HCT116 (cell line): Measurements from ENCODE around the gene ABHD14A. TPM values are rescaled to one million over a fixed set of nuclear protein-coding genes. Genes with fewer than 3 reads are reported as not detected.

Experiments used
- ATAC-seq: fragments of 200-7000 bp; cut with Tn5 transposase; 2 replicates; pipeline ENCODE4 v1.9.1; 2020; ENCODE audit warnings: mild to moderate bottlenecking, moderate library complexity
- BruUV-seq: library from RNA; stranded (reverse); fragments of 400-500 nt; replicated peaks from 2 replicates; lab custom pipeline; 2021; lab: Mats Ljungman, UMichigan
- CTCF ChIA-PET: fragments of 300-600 bp; sonication (Branson Sonifier 250); formaldehyde crosslinking; loops from one replicate; lab custom pipeline; 2021; ENCODE audit warnings: antibody characterized with exemption; lab: Charles Lee
- POLR2A ChIA-PET: fragments of 300-600, 350-600 bp; sonication (Branson Sonifier 250); formaldehyde crosslinking; loops from one replicate; lab custom pipeline; 2021; ENCODE audit warnings: antibody characterized with exemption; lab: Charles Lee
- RAD21 ChIA-PET, 2 experiments: fragments of 300-600 bp; sonication (Branson Sonifier 250); formaldehyde crosslinking; loops; one replicate each; lab custom pipeline; 2023; ENCODE audit warnings: low total read pairs in 2 of 2; ENCODE audit not compliant: uncharacterized antibody in 2 of 2, unreplicated experiment in 2 of 2, low non-redundant PET in 1 of 2; lab: Charles Lee
- DNase-seq: peaks from one replicate; pipeline ENCODE4 v3.0.0-alpha.2; 2010; ENCODE audit warnings: low read depth, low spot score
- H2AFZ ChIP-seq: fragments of 200-600 bp; shearing (Covaris generic), sonication (generic); 2 replicates; pipeline ENCODE4 v1.6.1; 2017; ENCODE audit warnings: low read depth, mixed run types, mixed read lengths, antibody characterized with exemption, low read length; ENCODE audit not compliant: poor library complexity, severe bottlenecking
- H3K27ac ChIP-seq: 2 replicates; pipeline ENCODE4 v1.5.1; 2012; ENCODE audit warnings: low read depth, low read length
- H3K27me3 ChIP-seq: fragments of 200-600 bp; sonication (generic); 2 replicates; pipeline ENCODE4 v1.6.1; 2016; ENCODE audit warnings: mixed run types, low read length, mixed read lengths; ENCODE audit not compliant: insufficient read depth
- H3K36me3 ChIP-seq, 2 experiments: fragments of 200-500 bp in 1 of 2; fragments of 200-600 bp in 1 of 2; sonication (Bioruptor generic) in 1 of 2; sonication (generic) in 1 of 2; 2 replicates each; pipeline versions ENCODE4 v1.5.1 to v1.6.1; 2014 to 2016; ENCODE audit warnings: low read length in 2 of 2, inconsistent platforms in 1 of 2, mixed read lengths in 1 of 2, mixed run types in 1 of 2; ENCODE audit not compliant: insufficient read depth in 2 of 2, control insufficient read depth in 1 of 2
- H3K4me1 ChIP-seq, 2 experiments: fragments of 200-600 bp in 1 of 2; sonication (generic) in 1 of 2; 2 replicates each; pipeline versions ENCODE4 v1.5.1 to v1.6.1; 2012 to 2017; ENCODE audit warnings: low read length in 2 of 2, inconsistent platforms in 1 of 2, mild to moderate bottlenecking in 1 of 2, mixed read lengths in 1 of 2, mixed run types in 1 of 2, moderate library complexity in 1 of 2; ENCODE audit not compliant: insufficient read depth in 2 of 2, control insufficient read depth in 1 of 2
- H3K4me2 ChIP-seq: fragments of 200-600 bp; sonication (generic); 2 replicates; pipeline ENCODE4 v1.6.1; 2017; ENCODE audit warnings: mixed run types, low read length, mixed read lengths
- H3K4me3 ChIP-seq, 2 experiments: fragments of 200-600 bp in 1 of 2; sonication (generic) in 1 of 2; replicated peaks in 1 of 2; 2 replicates each; pipeline ENCODE4 v1.5.1; 2011 to 2016; ENCODE audit warnings: low read length in 2 of 2, control low read depth in 1 of 2, low read depth in 1 of 2, mild to moderate bottlenecking in 1 of 2, mixed read lengths in 1 of 2, mixed run types in 1 of 2
- H3K79me2 ChIP-seq: fragments of 200-600 bp; sonication (generic); 2 replicates; pipeline ENCODE4 v1.6.1; 2017; ENCODE audit warnings: mild to moderate bottlenecking, mixed run types, low read length, moderate library complexity, mixed read lengths; ENCODE audit not compliant: insufficient read depth
- H3K9ac ChIP-seq: fragments of 200-600 bp; sonication (generic); 2 replicates; pipeline ENCODE4 v1.6.1; 2016; ENCODE audit warnings: low read length, mixed read lengths
- H3K9me2 ChIP-seq: fragments of 200-600 bp; sonication (generic), shearing (Covaris generic); 2 replicates; pipeline ENCODE4 v1.6.1; 2017; ENCODE audit warnings: mixed run types, mild to moderate bottlenecking, moderate library complexity; ENCODE audit not compliant: insufficient read depth
- H3K9me3 ChIP-seq, 2 experiments: fragments of 200-500 bp in 1 of 2; fragments of 200-600 bp in 1 of 2; sonication (Bioruptor generic) in 1 of 2; sonication (generic) in 1 of 2; 2 replicates each; pipeline ENCODE4 v1.6.1; 2014 to 2017; ENCODE audit warnings: low read length in 2 of 2, mixed read lengths in 2 of 2, inconsistent platforms in 1 of 2, low read depth in 1 of 2, mild to moderate bottlenecking in 1 of 2, mixed run types in 1 of 2, moderate library complexity in 1 of 2; ENCODE audit not compliant: control insufficient read depth in 1 of 2, insufficient read depth in 1 of 2
- H4K20me1 ChIP-seq: fragments of 200-600 bp; sonication (generic), shearing (Covaris generic); 2 replicates; pipeline ENCODE4 v1.6.1; 2017; ENCODE audit warnings: mixed run types, mild to moderate bottlenecking, moderate library complexity; ENCODE audit not compliant: insufficient read depth
- CBX3 ChIP-seq: IDR thresholded peaks from 2 replicates; pipeline ENCODE4 v1.6.1; 2012; ENCODE audit warnings: low read depth
- CEBPB ChIP-seq: IDR thresholded peaks from 2 replicates; pipeline ENCODE4 v1.6.1; 2012; ENCODE audit warnings: low read depth
- ELF1 ChIP-seq: IDR thresholded peaks from 2 replicates; pipeline ENCODE4 v1.6.1; 2012; ENCODE audit warnings: low read depth, borderline replicate concordance
- EZH2 ChIP-seq: fragments of 200-600 bp; sonication (generic); IDR thresholded peaks from 2 replicates; pipeline ENCODE4 v1.6.1; 2017; ENCODE audit warnings: antibody characterized with exemption, mixed run types
- EZH2phosphoT487 ChIP-seq: fragments of 200-600 bp; IDR thresholded peaks from 2 replicates; pipeline ENCODE4 v1.6.1; 2018; ENCODE audit warnings: antibody characterized with exemption, borderline replicate concordance
- FOSL1 ChIP-seq: IDR thresholded peaks from 2 replicates; pipeline ENCODE4 v1.6.1; 2012; ENCODE audit warnings: low read depth
- JUND ChIP-seq: IDR thresholded peaks from 2 replicates; pipeline ENCODE4 v1.6.1; 2012
- POLR2A ChIP-seq: IDR thresholded peaks from 2 replicates; pipeline ENCODE4 v1.7.0; 2011; ENCODE audit warnings: borderline replicate concordance; ENCODE audit not compliant: insufficient read depth, insufficient read length; ENCODE audit errors: extremely low read depth
- POLR2AphosphoS5 ChIP-seq: IDR thresholded peaks from 2 replicates; pipeline ENCODE4 v1.6.1; 2011; ENCODE audit warnings: mild to moderate bottlenecking, low read depth, low read length, moderate library complexity
- SIN3A ChIP-seq: IDR thresholded peaks from 2 replicates; pipeline ENCODE4 v1.6.1; 2012; ENCODE audit warnings: low read depth
- SRF ChIP-seq: IDR thresholded peaks from 2 replicates; pipeline ENCODE4 v1.6.1; 2012; ENCODE audit warnings: low read depth
- TCF7L2 ChIP-seq: IDR thresholded peaks from 2 replicates; pipeline ENCODE4 v1.7.0; 2011; ENCODE audit warnings: borderline replicate concordance, inconsistent platforms; ENCODE audit not compliant: insufficient read depth, insufficient read length; ENCODE audit errors: extremely low read depth
- YY1 ChIP-seq: IDR thresholded peaks from 2 replicates; pipeline ENCODE4 v1.6.1; 2011; ENCODE audit warnings: low read length, low read depth, moderate library complexity, mild to moderate bottlenecking; ENCODE audit not compliant: insufficient replicate concordance; ENCODE audit errors: extremely low read depth
- ZFX ChIP-seq: fragments of 450-650 bp; IDR thresholded peaks from 2 replicates; pipeline ENCODE4 v1.6.1; 2017
- ZNF274 ChIP-seq: fragments of 200-500 bp; sonication (Bioruptor generic); IDR thresholded peaks from 2 replicates; pipeline ENCODE4 v1.6.1; 2014; ENCODE audit warnings: mild to moderate bottlenecking, low read depth, low read length, inconsistent platforms
- intact Hi-C: fragments of 100-400 bp; cut with micrococcal nuclease; formaldehyde crosslinking; loops from 2 replicates; pipeline ENCODE4 v1.10.0; 2022
- total RNA-seq: library from RNA; stranded (reverse); gene quantifications from one replicate; pipeline ENCODE4 v1.2.1, GENCODE V29; 2021; ENCODE audit not compliant: unreplicated experiment
- TF ChIP-seq, protein P1 (sequence below): IDR thresholded peaks from 2 replicates; pipeline ENCODE4 v1.6.1; 2011; ENCODE audit warnings: mild to moderate bottlenecking, low read length, moderate library complexity; ENCODE audit not compliant: insufficient replicate concordance; ENCODE audit errors: extremely low read depth
- TF ChIP-seq, protein P2 (sequence below): IDR thresholded peaks from 2 replicates; pipeline ENCODE4 v1.6.1; 2012
- TF ChIP-seq, protein P3 (sequence below): IDR thresholded peaks from 2 replicates; pipeline ENCODE4 v1.6.1; 2012

ABHD14A gene
- total RNA-seq, 1 experiment from 2014 or later, result 11.6 TPM

DNA sequence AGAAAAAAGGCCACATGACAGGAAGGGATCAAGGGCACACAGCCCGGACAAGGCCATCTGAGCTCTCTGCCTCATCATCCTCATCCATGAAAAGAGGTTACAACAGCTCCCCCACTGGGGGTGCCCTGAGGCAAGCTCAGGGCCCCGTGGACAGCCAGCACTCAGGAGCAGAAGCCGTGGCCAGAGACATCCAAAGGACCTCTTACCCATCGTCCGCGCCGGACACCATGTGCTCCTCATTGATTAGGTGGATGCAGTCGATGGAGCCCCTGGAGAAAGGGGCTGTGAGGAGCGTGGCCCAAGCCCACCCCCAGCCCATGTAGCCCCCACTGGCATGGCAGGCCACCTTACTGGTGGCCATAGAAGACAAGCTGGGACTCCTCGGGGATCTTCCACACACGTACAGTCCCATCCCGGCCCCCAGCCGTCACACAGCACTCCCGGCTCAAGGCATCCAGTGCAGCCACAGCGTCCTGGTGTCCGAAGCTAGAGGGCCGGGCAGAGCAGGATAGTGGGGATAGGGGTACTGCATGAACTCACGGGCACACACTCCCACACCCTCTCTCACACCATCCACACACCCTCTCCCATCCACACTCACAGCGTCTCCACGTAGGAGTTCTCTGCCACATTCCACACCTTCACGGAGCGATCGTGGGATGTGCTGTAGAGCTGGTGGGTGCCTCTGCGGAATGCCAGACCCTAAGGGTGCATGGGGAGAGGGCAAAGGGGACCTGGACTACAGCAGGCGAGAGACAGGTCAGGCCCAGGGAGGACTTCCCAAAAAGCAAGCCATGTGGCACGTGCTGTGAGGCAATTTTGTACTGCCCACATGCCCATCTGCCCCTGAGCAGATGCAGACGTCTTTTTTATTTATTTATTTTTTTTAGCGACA, 39.6 kb upstream of the ABHD14A start (continued):
- TF ChIP-seq, protein P1, sequence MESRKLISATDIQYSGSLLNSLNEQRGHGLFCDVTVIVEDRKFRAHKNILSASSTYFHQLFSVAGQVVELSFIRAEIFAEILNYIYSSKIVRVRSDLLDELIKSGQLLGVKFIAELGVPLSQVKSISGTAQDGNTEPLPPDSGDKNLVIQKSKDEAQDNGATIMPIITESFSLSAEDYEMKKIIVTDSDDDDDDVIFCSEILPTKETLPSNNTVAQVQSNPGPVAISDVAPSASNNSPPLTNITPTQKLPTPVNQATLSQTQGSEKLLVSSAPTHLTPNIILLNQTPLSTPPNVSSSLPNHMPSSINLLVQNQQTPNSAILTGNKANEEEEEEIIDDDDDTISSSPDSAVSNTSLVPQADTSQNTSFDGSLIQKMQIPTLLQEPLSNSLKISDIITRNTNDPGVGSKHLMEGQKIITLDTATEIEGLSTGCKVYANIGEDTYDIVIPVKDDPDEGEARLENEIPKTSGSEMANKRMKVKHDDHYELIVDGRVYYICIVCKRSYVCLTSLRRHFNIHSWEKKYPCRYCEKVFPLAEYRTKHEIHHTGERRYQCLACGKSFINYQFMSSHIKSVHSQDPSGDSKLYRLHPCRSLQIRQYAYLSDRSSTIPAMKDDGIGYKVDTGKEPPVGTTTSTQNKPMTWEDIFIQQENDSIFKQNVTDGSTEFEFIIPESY, result no peak
- no peak for TF ChIP-seq ZNF274
- TF ChIP-seq ELF1, result no peak
- TF ChIP-seq EZH2, result no peak
- TF ChIP-seq JUND, result no peak
- TF ChIP-seq SRF, result no peak
- TF ChIP-seq POLR2AphosphoS5, result no peak

DNA sequence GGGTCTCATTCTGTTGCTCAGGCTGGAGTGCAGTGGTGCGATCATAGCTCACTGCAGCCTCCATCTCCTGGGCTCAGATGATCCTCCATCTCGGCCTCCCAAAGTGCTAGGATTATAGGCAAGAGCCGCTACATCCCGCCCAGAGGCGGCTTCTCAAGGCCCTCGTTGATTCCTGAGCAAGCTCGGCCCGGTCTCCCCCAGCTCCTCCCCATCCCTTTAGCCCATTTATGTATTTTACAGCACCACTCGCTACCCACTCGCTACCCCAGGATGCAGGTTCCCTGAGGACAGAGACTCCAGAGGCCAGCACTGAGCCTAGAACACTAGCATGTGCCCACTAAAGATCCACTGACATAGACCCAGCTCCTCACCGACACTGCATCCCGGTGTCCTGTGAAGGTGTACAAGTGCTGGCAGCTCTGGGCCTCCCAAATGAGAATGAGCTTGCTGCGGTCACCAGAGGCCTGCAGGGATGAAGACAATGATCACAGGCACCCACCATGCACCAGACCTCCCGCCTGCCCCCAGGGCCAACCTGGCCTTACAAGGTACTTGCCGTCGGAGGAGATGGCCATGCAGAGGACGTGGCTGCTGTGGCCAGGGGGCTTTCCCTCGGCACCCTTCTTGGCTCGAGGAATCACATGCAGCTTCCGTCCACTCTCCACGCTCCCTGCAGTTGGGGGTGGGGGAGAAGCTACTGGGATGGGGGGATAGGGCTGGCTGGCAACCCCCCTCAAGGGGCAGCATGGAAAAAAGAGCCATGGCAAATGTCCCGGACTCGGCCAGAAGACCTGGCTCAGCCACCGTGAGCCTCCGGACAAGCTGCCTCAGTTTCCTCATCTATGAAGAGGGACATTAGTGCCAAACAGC, 38.7 kb upstream of the ABHD14A start:
- ATAC-seq (no peak), DNase-seq (no peak)
- Histone ChIP-seq H3K9ac (no peak overlapping the region), H3K79me2 (peaks cover 45% of the 10 kb centered on the region), H3K27me3 (no peaks in the 10 kb centered on the region), H3K4me1 (peaks cover 12% of the 10 kb centered on the region in 2 experiments), H3K27ac (no peak overlapping the region), H4K20me1 (0 out of 2 replicates have a peak, but pooled peaks cover 4% of the 10 kb centered on the region), H3K4me3 (no peak overlapping the region), H2AFZ (no peak overlapping the region), H3K9me3 (no peaks in the 10 kb centered on the region), H3K36me3 (peaks cover 29 to 65% of the 10 kb centered on the region in 2 experiments), H3K4me2 (no peak overlapping the region), H3K9me2 (no peaks in the 10 kb centered on the region)
- intact Hi-C loops, result no loop called here
- RAD21 ChIA-PET, result no interaction called here
- POLR2A ChIA-PET, result no interaction called here
- CTCF ChIA-PET, result no interaction called here
- no TSS peak for BruUV-seq
- TF ChIP-seq FOSL1, result no peak
- TF ChIP-seq POLR2A, result no peak
- TF ChIP-seq YY1, result no peak
- TF ChIP-seq EZH2phosphoT487, result no peak
- TF ChIP-seq TCF7L2, result no peak
- TF ChIP-seq CBX3, result no peak
- no peak for TF ChIP-seq CEBPB
- no peak for TF ChIP-seq SRF
- no peak for TF ChIP-seq ZFX
- no peak for TF ChIP-seq POLR2AphosphoS5
- TF ChIP-seq JUND, result no peak
- TF ChIP-seq EZH2, result no peak
- TF ChIP-seq ZNF274, result no peak
- TF ChIP-seq, protein P2, sequence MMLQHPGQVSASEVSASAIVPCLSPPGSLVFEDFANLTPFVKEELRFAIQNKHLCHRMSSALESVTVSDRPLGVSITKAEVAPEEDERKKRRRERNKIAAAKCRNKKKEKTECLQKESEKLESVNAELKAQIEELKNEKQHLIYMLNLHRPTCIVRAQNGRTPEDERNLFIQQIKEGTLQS, result no peak
- TF ChIP-seq, protein P3, sequence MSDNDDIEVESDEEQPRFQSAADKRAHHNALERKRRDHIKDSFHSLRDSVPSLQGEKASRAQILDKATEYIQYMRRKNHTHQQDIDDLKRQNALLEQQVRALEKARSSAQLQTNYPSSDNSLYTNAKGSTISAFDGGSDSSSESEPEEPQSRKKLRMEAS, result no peak
- TF ChIP-seq SIN3A, result no peak
